22Rv1 (cell line): Measurements from ENCODE around the gene PAGE2B.
"Not testable (repeated sequence)": the region's sequence is repeated elsewhere in the genome, so short reads cannot be mapped to it uniquely, and the experiment has no call there.

ENCODE experiments used
- H3K27ac ChIP-seq: fragments of 450-650 bp; 2 replicates; pipeline ENCODE4 v1.5.1; 2017
- CTCF ChIP-seq: fragments of 450-650 bp; IDR thresholded peaks from 2 replicates; pipeline ENCODE4 v1.5.1; 2017; ENCODE audit warnings: mild to moderate bottlenecking
- ZFX ChIP-seq: fragments of 450-650 bp; IDR thresholded peaks from 2 replicates; pipeline ENCODE4 v1.6.1; 2017; ENCODE audit warnings: antibody characterized with exemption, borderline replicate concordance

The PAGE2B gene

GRCh38 chrX:55033429-55033828 is 41.4 kb upstream of the PAGE2B start:
- TF ChIP-seq CTCF (no peak), ZFX (no peak)
- no peak overlapping the region for H3K27ac ChIP-seq

- TF ChIP-seq ZFX (no peak), CTCF (no peak)
- H3K27ac ChIP-seq: no peak overlapping the region
Measured at GRCh38 chrX:55039471-55039870, 35.4 kb upstream of the PAGE2B start.

GRCh38 chrX:55041514-55041913 is 33.3 kb upstream of the PAGE2B start:
- TF ChIP-seq ZFX: no peak
- no peak for TF ChIP-seq CTCF
- H3K27ac ChIP-seq: no peak overlapping the region

- not testable (repeated sequence) for H3K27ac ChIP-seq
Measured at GRCh38 chrX:55050599-55050998, 24.2 kb upstream of the PAGE2B start.

GRCh38 chrX:55056820-55057674 is 17.8 kb upstream of the PAGE2B start:
- TF ChIP-seq ZFX: no peak
- TF ChIP-seq CTCF: no peak
- no peak overlapping the region for H3K27ac ChIP-seq

GRCh38 chrX:55057675-55058249 is 17.1 kb upstream of the PAGE2B start:
- no peak overlapping the region for H3K27ac ChIP-seq
- TF ChIP-seq CTCF (peak; percentile 76), ZFX (no peak)

GRCh38 chrX:55067180-55067579 is 7.7 kb upstream of the PAGE2B start:
- not testable (repeated sequence) for H3K27ac ChIP-seq

GRCh38 chrX:55072286-55072685 is 2.5 kb upstream of the PAGE2B start:
- H3K27ac ChIP-seq: no peak overlapping the region
- TF ChIP-seq ZFX: no peak
- TF ChIP-seq CTCF: no peak
